Breast epithelium (tissue), 4 donors: ENCODE data around the gene SNCAIP. TPM values are rescaled to one million over a fixed set of nuclear protein-coding genes. Genes with fewer than 3 reads are reported as not detected.

Experiments
- DNase-seq, 2 donors: peaks; one replicate each; pipeline ENCODE4 v3.0.0-alpha.2; 2019; ENCODE audit warnings: low spot score in 2 of 2
- H3K27ac ChIP-seq, 2 donors: fragments of 200-600 bp; sonication (generic) in 1 of 2; one replicate each; pipeline ENCODE4 v1.5.1; 2016 to 2019; ENCODE audit warnings: mild to moderate bottlenecking in 1 of 2
- H3K27me3 ChIP-seq, 2 donors: fragments of 200-600 bp; sonication (generic) in 1 of 2; one replicate each; pipeline versions ENCODE4 v1.5.1 to v1.6.0; 2017 to 2019; ENCODE audit warnings: control low read depth in 1 of 2, mild to moderate bottlenecking in 1 of 2
- H3K36me3 ChIP-seq: fragments of 200-600 bp; one replicate; pipeline ENCODE4 v1.5.1; 2019
- H3K4me1 ChIP-seq, 2 donors: fragments of 200-600 bp; sonication (generic); one replicate each; pipeline ENCODE4 v1.5.1; 2016 to 2019; ENCODE audit warnings: control low read depth in 1 of 2
- H3K4me3 ChIP-seq, 3 donors: fragments of 200-600 bp; sonication (generic); 1 replicate in 2 of 3; 2 replicates in 1 of 3; pipeline ENCODE4 v1.5.1; 2016 to 2019; ENCODE audit warnings: mild to moderate bottlenecking in 3 of 3, moderate library complexity in 2 of 3
- H3K9me3 ChIP-seq, 2 donors: fragments of 200-600 bp; sonication (generic) in 1 of 2; one replicate each; pipeline ENCODE4 v1.5.1; 2016 to 2019; ENCODE audit warnings: control low read depth in 1 of 2
- POLR2A ChIP-seq: fragments of 450-650 bp; IDR thresholded peaks from one replicate; pipeline ENCODE4 v1.6.1; 2016; ENCODE audit warnings: antibody characterized with exemption, mild to moderate bottlenecking, moderate library complexity
- POLR2AphosphoS5 ChIP-seq, 3 donors: sonication (generic); formaldehyde crosslinking; IDR thresholded peaks; one replicate each; pipeline ENCODE4 v1.6.1; 2017; ENCODE audit warnings: antibody characterized with exemption in 3 of 3
- intact Hi-C: fragments of 100-400 bp; cut with DNase I; formaldehyde crosslinking; loops from one replicate; pipeline ENCODE4 v1.15.1; 2023; ENCODE audit warnings: low total_unique reads
- total RNA-seq, 3 donors: library from RNA; depleted of rRNA; stranded (reverse); fragments of >200 nt; gene quantifications; one replicate each; pipeline ENCODE4 v1.1.0, GENCODE V29; 2016
- TF ChIP-seq, protein P1 (sequence below), 3 donors: fragments of 450-650 bp; IDR thresholded peaks; one replicate each; pipeline ENCODE4 v1.5.1; 2016 to 2017; ENCODE audit warnings: antibody characterized with exemption in 3 of 3, mild to moderate bottlenecking in 3 of 3, moderate library complexity in 3 of 3

The SNCAIP gene
- total RNA-seq, 3 donors from 2014 or later: 9.8 to 15.4 (median 10.9) TPM

DNA sequence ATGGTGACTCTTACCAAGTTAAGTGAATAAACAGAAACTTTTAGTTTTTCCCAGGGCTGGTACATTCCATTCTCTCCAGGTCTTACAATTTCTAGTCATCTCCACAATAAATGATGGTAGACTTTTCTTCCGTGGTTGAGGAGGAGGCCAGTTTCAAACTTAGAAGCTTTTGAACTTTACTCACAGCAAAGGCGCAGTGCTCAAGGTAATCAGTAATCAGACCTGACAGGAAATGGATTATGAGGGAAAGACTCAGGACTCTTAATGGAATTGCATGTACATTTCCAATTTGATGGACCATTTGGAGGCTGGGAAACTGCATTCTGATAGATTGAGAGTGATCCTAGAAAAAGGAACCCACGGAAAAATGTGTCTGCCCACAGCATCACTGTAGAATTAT, 93.7 kb downstream of the SNCAIP start:
- H3K27ac ChIP-seq: no peak overlapping the region
- no peaks in the 10 kb centered on the region for H3K4me1 ChIP-seq
- no peaks in the 10 kb centered on the region for H3K36me3 ChIP-seq
- no peaks in the 10 kb centered on the region for H3K9me3 ChIP-seq
- intact Hi-C loops: no loop called here
- no peak overlapping the region for H3K4me3 ChIP-seq
- no peak for DNase-seq
- TF ChIP-seq POLR2AphosphoS5 (IDR thresholded peaks at IDR 0.05): no peak
- no peak for TF ChIP-seq POLR2A
- TF ChIP-seq, protein P1, sequence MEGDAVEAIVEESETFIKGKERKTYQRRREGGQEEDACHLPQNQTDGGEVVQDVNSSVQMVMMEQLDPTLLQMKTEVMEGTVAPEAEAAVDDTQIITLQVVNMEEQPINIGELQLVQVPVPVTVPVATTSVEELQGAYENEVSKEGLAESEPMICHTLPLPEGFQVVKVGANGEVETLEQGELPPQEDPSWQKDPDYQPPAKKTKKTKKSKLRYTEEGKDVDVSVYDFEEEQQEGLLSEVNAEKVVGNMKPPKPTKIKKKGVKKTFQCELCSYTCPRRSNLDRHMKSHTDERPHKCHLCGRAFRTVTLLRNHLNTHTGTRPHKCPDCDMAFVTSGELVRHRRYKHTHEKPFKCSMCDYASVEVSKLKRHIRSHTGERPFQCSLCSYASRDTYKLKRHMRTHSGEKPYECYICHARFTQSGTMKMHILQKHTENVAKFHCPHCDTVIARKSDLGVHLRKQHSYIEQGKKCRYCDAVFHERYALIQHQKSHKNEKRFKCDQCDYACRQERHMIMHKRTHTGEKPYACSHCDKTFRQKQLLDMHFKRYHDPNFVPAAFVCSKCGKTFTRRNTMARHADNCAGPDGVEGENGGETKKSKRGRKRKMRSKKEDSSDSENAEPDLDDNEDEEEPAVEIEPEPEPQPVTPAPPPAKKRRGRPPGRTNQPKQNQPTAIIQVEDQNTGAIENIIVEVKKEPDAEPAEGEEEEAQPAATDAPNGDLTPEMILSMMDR (IDR thresholded peaks at IDR 0.05): no peak
- no peaks in the 10 kb centered on the region for H3K27me3 ChIP-seq

DNA sequence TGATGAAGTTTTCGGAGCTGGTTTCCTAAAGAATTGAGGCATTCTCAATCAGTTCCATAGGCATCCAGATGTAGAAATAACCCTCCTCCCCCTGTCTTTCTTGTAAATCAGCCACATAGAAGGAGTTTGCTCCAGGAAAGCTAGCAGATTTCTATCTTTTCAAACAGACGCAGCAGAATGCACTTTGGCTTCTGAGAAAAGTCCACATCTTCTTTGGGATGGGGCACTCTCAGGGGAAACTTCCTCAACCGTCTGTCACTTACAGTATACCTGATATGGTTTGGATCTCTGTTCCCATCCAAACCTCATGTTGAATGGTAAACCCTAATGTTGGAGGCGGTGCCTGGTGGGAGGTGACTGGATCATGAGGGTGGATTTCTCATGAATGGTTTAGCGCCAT, 94.1 kb downstream of the SNCAIP start:
- no peak for DNase-seq
- H3K4me1 ChIP-seq: no peaks in the 10 kb centered on the region
- intact Hi-C loops: no loop called here
- no peak overlapping the region for H3K27ac ChIP-seq
- no peaks in the 10 kb centered on the region for H3K36me3 ChIP-seq
- no peak overlapping the region for H3K4me3 ChIP-seq
- TF ChIP-seq, protein P1 (IDR thresholded peaks at IDR 0.05): no peak
- TF ChIP-seq POLR2AphosphoS5 (IDR thresholded peaks at IDR 0.05): no peak
- TF ChIP-seq POLR2A: no peak
- H3K27me3 ChIP-seq: no peaks in the 10 kb centered on the region
- no peaks in the 10 kb centered on the region for H3K9me3 ChIP-seq

DNA sequence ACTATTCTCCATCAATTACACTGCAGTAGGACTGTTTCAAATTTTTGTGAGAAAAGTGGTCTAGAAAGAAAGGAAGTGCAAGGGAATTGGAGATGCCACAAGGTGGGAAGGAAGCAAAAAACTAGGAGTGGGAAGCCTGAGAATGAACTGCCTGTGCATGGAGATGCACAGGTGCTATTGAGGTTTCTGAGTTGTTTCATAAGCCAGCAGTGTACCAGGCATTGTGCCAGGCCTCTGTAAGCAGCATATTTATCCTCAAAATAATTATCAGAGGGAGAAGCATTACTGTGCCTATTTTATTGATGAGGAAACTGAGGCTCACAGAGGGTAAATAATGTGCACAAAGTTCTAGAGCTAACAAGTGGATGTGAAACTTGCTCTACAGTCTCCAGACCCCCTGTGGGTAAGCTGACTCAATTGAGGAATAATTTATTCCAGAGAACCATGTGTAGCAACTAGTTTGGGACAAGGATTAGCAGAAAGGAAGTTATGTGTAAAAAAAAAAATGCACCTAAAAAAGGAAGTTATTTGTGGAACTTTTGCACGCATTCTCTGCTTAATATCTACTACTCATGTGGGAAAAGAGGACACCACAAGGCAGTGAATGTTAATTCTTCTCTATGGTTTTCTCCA, 96.7 kb downstream of the SNCAIP start:
- Histone ChIP-seq H3K36me3 (no peaks in the 10 kb centered on the region), H3K27me3 (no peaks in the 10 kb centered on the region), H3K4me1 (no peaks in the 10 kb centered on the region), H3K4me3 (no peak overlapping the region), H3K27ac (no peak overlapping the region), H3K9me3 (no peaks in the 10 kb centered on the region)
- TF ChIP-seq, protein P1 (IDR thresholded peaks at IDR 0.05): no peak
- TF ChIP-seq POLR2AphosphoS5 (IDR thresholded peaks at IDR 0.05) (no peak), POLR2A (no peak)
- intact Hi-C loops: no loop called here
- no peak for DNase-seq

DNA sequence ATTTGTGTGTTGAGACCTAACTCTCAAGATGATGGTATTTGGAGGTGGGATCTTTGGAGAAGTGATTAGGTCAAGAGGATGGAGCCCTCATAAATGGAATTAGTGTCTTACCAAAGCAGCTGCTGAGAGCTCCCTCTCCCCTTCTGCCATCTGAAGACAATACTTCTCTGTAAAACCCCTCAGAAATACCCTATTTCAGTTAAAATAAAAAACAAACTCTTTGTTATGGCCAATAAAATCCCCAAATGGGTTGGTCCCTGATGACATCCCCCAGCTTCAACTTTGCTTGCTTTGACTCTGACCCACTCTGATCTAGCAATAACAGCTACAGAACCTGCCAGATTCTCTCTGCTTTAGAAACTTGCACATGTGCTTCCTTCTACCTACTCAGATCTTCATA, 100.9 kb downstream of the SNCAIP start:
- intact Hi-C loops: no loop called here
- TF ChIP-seq POLR2AphosphoS5 (IDR thresholded peaks at IDR 0.05) (no peak), POLR2A (no peak)
- TF ChIP-seq, protein P1 (IDR thresholded peaks at IDR 0.05): no peak
- no peaks in the 10 kb centered on the region for H3K4me1 ChIP-seq
- H3K4me3 ChIP-seq: no peak overlapping the region
- no peaks in the 10 kb centered on the region for H3K9me3 ChIP-seq
- no peak for DNase-seq
- H3K36me3 ChIP-seq: no peaks in the 10 kb centered on the region
- H3K27ac ChIP-seq: no peak overlapping the region
- no peaks in the 10 kb centered on the region for H3K27me3 ChIP-seq

DNA sequence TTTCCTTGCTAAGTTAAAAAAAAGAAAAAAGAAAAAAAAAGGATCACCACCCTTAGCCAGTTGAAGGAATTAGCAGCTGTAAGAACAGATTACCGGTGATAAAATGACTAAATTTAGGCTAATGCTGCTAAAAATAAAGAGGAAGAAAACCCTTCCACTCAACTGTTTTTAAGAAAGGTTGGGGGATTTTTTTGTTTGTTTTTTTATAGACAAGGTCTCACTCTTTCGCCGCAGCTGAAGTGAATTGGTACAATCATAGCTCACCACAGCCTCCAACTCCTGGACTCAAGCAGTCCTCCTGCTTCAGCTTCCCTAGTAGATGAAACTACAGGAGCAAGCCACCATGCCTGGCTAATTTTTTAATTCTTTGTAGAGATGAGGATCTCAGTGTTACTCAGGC, 101.7 kb downstream of the SNCAIP start:
- no peaks in the 10 kb centered on the region for H3K36me3 ChIP-seq
- intact Hi-C loops: no loop called here

More for the DNA sequence above, 101.7 kb downstream of the SNCAIP start:
- TF ChIP-seq POLR2A: no peak
- TF ChIP-seq, protein P1 (IDR thresholded peaks at IDR 0.05): no peak
- H3K27me3 ChIP-seq: no peaks in the 10 kb centered on the region
- DNase-seq: no peak
- H3K4me3 ChIP-seq: no peak overlapping the region
- no peaks in the 10 kb centered on the region for H3K9me3 ChIP-seq
- H3K27ac ChIP-seq: no peak overlapping the region
- no peaks in the 10 kb centered on the region for H3K4me1 ChIP-seq
